ENCODE measurements around the gene POLK.
"Not testable (repeated sequence)": the region's sequence is repeated elsewhere in the genome, so short reads cannot be mapped to it uniquely, and the experiment has no call there.

Gene POLK

DNA sequence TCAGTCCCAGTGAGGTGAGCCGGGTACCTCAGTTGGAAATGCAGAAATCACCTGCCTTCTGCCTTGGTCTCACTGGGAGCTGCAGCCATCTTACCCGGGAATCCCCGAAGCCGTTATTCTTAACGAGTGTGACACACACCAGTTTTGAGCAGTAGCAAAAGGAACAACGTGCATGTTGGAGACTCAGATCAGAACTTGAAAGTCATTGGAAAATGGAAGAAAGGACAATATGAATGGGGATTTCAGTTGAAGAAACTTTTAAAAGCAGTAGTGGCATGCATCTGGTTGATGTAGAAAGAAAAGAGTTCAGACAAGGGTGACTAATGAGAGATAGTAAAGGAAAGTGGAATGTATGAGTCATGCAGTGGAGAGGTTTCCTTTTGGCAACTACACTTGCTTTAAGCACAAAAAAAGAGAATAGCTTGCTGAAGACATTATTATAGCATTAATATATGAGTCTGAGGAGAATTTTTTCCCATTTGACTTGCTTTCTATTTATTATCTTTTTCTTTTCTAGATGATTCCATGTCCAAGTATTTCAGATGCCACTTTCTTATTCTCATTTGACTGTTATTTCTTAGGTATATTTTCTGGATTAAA, 55.1 kb downstream of the POLK start:
- Histone ChIP-seq H3K27ac (peak overlapping the region; percentile 98), H3K36me3 (replicated peaks) (no peaks in the 10 kb centered on the region), H3K4me3 (ENCODE audit: low read depth, low read length) (peak overlapping the region; percentile 22), H3K27me3 (replicated peaks) (no peaks in the 10 kb centered on the region)
- TF ChIP-seq, protein P1, sequence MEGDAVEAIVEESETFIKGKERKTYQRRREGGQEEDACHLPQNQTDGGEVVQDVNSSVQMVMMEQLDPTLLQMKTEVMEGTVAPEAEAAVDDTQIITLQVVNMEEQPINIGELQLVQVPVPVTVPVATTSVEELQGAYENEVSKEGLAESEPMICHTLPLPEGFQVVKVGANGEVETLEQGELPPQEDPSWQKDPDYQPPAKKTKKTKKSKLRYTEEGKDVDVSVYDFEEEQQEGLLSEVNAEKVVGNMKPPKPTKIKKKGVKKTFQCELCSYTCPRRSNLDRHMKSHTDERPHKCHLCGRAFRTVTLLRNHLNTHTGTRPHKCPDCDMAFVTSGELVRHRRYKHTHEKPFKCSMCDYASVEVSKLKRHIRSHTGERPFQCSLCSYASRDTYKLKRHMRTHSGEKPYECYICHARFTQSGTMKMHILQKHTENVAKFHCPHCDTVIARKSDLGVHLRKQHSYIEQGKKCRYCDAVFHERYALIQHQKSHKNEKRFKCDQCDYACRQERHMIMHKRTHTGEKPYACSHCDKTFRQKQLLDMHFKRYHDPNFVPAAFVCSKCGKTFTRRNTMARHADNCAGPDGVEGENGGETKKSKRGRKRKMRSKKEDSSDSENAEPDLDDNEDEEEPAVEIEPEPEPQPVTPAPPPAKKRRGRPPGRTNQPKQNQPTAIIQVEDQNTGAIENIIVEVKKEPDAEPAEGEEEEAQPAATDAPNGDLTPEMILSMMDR (IDR thresholded peaks at IDR 0.05; ENCODE audit: low read depth, low read length, missing control alignments) = no peak
- DNase-seq = peak; percentile 86
- in situ Hi-C loops (cut with HindIII; ENCODE audit: low pct_ligation_motif_present, low sequenced_read_pairs) = no loop called here

DNA sequence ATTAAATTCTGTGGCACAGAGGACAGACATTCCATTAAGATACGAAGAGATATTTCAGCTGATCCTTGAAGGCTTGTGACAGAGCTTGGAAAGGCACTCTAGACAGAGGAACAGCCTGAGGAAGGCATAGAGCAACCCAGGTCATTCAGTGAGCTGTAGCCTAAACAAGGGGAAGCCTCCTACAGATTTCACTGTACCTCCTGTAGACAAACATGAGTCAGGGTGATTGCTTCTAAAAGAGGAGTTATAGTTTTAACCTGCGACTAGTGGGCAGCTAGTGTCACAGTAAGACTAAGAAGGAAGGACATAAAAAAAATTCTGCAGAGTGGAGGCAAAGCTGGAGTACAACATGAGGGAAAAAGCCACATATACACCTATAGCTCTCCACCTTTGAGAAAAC, 56.0 kb downstream of the POLK start:
- H3K27ac ChIP-seq = peak overlapping the region; percentile 98
- DNase-seq = peak; percentile 70
- H3K4me3 ChIP-seq (ENCODE audit: low read depth, low read length) = no peak overlapping the region

DNA sequence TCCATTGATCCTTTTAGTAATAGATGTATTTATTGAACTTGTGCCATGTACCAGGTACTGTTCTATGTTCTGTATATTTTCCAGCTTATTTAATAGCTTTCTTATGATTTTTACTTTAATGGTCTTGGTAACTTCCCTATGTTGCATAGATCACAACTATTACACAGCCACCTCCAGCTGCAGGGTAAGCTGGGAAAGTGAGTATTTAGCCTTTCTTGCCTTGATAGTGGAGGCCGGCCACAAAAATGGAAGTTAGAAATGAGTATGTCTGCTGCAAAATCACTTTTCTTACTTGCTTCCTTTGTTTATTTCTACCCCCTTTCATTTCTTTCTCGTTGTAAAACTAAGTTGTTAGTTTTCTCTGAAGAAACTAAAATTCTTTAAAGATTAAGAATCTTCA, 56.5 kb downstream of the POLK start:
- TF ChIP-seq, protein P1 (IDR thresholded peaks at IDR 0.05; ENCODE audit: low read depth, low read length, missing control alignments) = no peak
- in situ Hi-C loops (cut with HindIII; ENCODE audit: low pct_ligation_motif_present, low sequenced_read_pairs) = no loop called here
- Histone ChIP-seq H3K4me3 (ENCODE audit: low read depth, low read length) (no peak overlapping the region), H3K27me3 (replicated peaks) (no peaks in the 10 kb centered on the region), H3K27ac (peak overlapping the region; percentile 98), H3K36me3 (replicated peaks) (no peaks in the 10 kb centered on the region)
- no peak for DNase-seq

More for the DNA sequence above, 56.0 kb downstream of the POLK start:
- Histone ChIP-seq H3K36me3 (replicated peaks) (no peaks in the 10 kb centered on the region), H3K27me3 (replicated peaks) (no peaks in the 10 kb centered on the region)
- in situ Hi-C loops (cut with HindIII; ENCODE audit: low pct_ligation_motif_present, low sequenced_read_pairs) = no loop called here
- TF ChIP-seq, protein P1 (IDR thresholded peaks at IDR 0.05; ENCODE audit: low read depth, low read length, missing control alignments) = no peak

DNA sequence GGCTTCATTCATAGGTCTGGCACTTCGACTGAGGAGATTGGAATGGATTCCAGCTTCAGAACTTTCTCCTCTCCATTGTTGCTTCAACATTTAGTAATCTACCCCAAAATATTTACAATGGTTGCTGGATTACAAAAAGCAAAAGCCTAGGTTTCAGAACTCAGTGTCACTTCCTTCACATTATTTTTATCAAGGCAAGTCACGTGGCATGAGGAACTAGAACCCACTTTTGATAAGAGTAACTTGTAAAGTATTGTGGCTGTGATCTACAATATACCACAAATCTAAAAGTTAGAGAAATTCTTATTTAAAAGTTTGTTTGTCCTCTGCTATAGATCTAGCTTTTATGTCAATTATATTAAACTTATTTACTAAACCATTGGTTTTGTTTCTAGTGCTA, 59.9 kb downstream of the POLK start:
- DNase-seq = no peak
- Histone ChIP-seq H3K36me3 (replicated peaks) (no peaks in the 10 kb centered on the region), H3K4me3 (ENCODE audit: low read depth, low read length) (no peak overlapping the region), H3K27ac (no peak overlapping the region), H3K27me3 (replicated peaks) (no peaks in the 10 kb centered on the region)
- TF ChIP-seq, protein P1 (IDR thresholded peaks at IDR 0.05; ENCODE audit: low read depth, low read length, missing control alignments) = no peak
- in situ Hi-C loops (cut with HindIII; ENCODE audit: low pct_ligation_motif_present, low sequenced_read_pairs) = no loop called here

DNA sequence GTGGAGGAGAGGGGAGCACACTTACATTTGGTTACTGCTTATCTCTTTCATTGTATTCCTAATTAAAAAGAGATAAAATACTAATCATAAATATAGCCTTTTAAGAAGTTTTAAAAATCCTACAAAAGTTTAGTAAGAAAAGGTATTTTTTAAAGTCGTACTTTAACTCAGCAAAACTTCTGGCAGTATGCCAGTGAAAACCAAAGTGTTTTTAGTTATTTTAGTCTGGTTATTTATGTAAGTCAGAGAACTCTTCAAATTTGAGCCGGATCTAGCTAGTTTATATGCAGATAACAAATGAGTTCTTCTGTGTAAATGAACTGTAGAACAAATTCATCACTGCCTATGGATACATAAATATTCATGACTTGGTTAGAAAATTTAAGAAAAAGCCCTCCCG, 63.1 kb downstream of the POLK start:
- DNase-seq = no peak
- in situ Hi-C loops (cut with HindIII; ENCODE audit: low pct_ligation_motif_present, low sequenced_read_pairs) = no loop called here
- Histone ChIP-seq H3K4me3 (ENCODE audit: low read depth, low read length) (no peak overlapping the region), H3K36me3 (replicated peaks) (peaks cover 7% of the 10 kb centered on the region), H3K27me3 (replicated peaks) (no peaks in the 10 kb centered on the region), H3K27ac (no peak overlapping the region)
- TF ChIP-seq, protein P1 (IDR thresholded peaks at IDR 0.05; ENCODE audit: low read depth, low read length, missing control alignments) = no peak

DNA sequence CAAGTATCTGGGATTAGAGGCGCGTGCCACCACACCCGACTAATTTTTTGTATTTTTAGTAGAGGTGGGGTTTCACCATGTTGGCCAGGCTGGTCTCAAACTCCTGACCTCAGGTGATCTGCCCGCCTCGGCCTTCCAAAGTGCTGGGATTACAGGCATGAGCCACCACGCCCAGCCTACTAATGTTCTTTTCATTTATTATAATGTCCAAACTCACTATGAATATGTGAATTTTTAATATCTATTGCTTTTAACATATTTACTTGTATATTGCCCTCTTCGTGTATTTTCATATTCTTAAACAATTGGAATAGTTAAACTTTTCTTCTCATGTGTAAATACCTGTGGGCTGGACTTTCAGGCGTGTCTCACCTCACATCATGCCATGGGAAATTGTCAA, 66.6 kb downstream of the POLK start:
- H3K27me3 ChIP-seq (replicated peaks); DNase-seq; in situ Hi-C loops (cut with HindIII; ENCODE audit: low pct_ligation_motif_present, low sequenced_read_pairs); H3K27ac ChIP-seq; H3K4me3 ChIP-seq (ENCODE audit: low read depth, low read length): not testable (repeated sequence)
- peaks cover 12% of the 10 kb centered on the region for H3K36me3 ChIP-seq (replicated peaks)
